ENCODE data around the gene DCAF7. TPM values are rescaled to one million over a fixed set of nuclear protein-coding genes. Genes with fewer than 3 reads are reported as not detected.
A peak's percentile ranks its signal among the peaks of the same experiment; 100 is the strongest.

The DCAF7 gene
- total RNA-seq (2021; ENCODE audit: unreplicated experiment) (144 TPM), Bru-seq, nascent RNA (percentile 87 among the genes with signal in this experiment), BruChase-seq, experiment 1, labeled RNA remaining after a 6-hour chase (percentile 96 among the genes with signal in this experiment), BruChase-seq, experiment 2, labeled RNA remaining after a 2-hour chase (percentile 95 among the genes with signal in this experiment)
- 137 and 147 TPM in 2 replicates for polyA plus RNA-seq (2012)
- long read RNA-seq, full-length matches to known transcripts: 93 of 291 reads
- long read RNA-seq, partial matches to known transcripts: 14 of 291 reads
- long read RNA-seq, other reads (novel, unspliced or antisense): 184 of 291 reads

- H3K4me3 ChIP-seq (replicated peaks in 1 of 2; ENCODE audit: low read depth in 1 of 2, low read length in 2 of 2): peak within 1 kb of the TSS; percentile 71 to 76
- peaks cover 0 to 7% of the 10 kb centered on the region in 2 experiments; a peak in 1 of 4 replicates for H3K36me3 ChIP-seq (ENCODE audit: control insufficient read depth in 1 of 2, insufficient read depth in 2 of 2, low read length in 2 of 2)
- ATAC-seq (peak; percentile 94), DNase-seq (ENCODE audit: low read depth, low spot score) (peak; percentile 100)
- no peaks in the 10 kb centered on the region for H3K9me3 ChIP-seq (ENCODE audit: control insufficient read depth in 1 of 2, insufficient read depth in 1 of 2, low read depth in 1 of 2, low read length in 2 of 2)
- RAD21 ChIA-PET (ENCODE audit: low non-redundant PET in 1 of 2, low total read pairs in 2 of 2, uncharacterized antibody in 2 of 2, unreplicated experiment in 2 of 2): no interaction called here
- CTCF ChIA-PET: interaction anchor here (0.9 to 1.5 kb wide), 4 partner anchors 62 to 124 kb away, joined by 3 to 5 read pairs (median 4); no protein-coding TSS in a partner anchor
- POLR2A ChIA-PET: interaction anchor here (1.3 kb wide), 1 partner anchor 22 kb away, joined by 4 read pairs; no protein-coding TSS in a partner anchor
- peak within 1 kb of the TSS; percentile 60 for H2AFZ ChIP-seq (ENCODE audit: low read depth, low read length, poor library complexity, severe bottlenecking)
- H3K27ac ChIP-seq (ENCODE audit: low read depth, low read length): peak within 1 kb of the TSS; percentile 89
- BruUV-seq (replicated peaks): no TSS peak
- H3K4me1 ChIP-seq (ENCODE audit: control insufficient read depth in 1 of 2, insufficient read depth in 2 of 2, low read length in 2 of 2): peaks cover 12 to 20% of the 10 kb centered on the region in 2 experiments
- H3K4me2 ChIP-seq (ENCODE audit: low read length): peak within 1 kb of the TSS; percentile 90
- no peaks in the 10 kb centered on the region for H3K27me3 ChIP-seq (ENCODE audit: insufficient read depth, low read length)
- peak within 1 kb of the TSS; percentile 83 for H3K9ac ChIP-seq (ENCODE audit: low read length)
- no peaks in the 10 kb centered on the region for H3K9me2 ChIP-seq (ENCODE audit: insufficient read depth)
- 0 out of 2 replicates have a peak, but pooled peaks cover 13% of the 10 kb centered on the region for H4K20me1 ChIP-seq (ENCODE audit: insufficient read depth)
- intact Hi-C loops (cut with micrococcal nuclease): loop anchor here (5.0 kb wide), 1 partner anchor 52 kb away; the partner anchor contains the start of gene TACO1
- peaks cover 53% of the 10 kb centered on the region for H3K79me2 ChIP-seq (ENCODE audit: insufficient read depth, low read length)
- TF ChIP-seq SIN3A (IDR thresholded peaks at IDR 0.05; ENCODE audit: low read depth) (peak; percentile 68; the same call in 1 of the 2 replicates), CTCF (IDR thresholded peaks at IDR 0.05 in 2 of 3, conservative IDR thresholded peaks at IDR 0.05 in 1 of 3; ENCODE audit: borderline replicate concordance in 1 of 3, insufficient read depth in 1 of 3, low read depth in 2 of 3, low read length in 2 of 3) (no peak), CEBPB (IDR thresholded peaks at IDR 0.05; ENCODE audit: low read depth) (no peak), POLR2AphosphoS5 (IDR thresholded peaks at IDR 0.05; ENCODE audit: low read depth, low read length) (peak; percentile 93), RAD21 (IDR thresholded peaks at IDR 0.05; ENCODE audit: low read depth) (no peak), ELF1 (IDR thresholded peaks at IDR 0.05; ENCODE audit: borderline replicate concordance, low read depth) (no peak; the same call in 1 of the 2 replicates), FOSL1 (IDR thresholded peaks at IDR 0.05; ENCODE audit: low read depth) (no peak), EZH2phosphoT487 (IDR thresholded peaks at IDR 0.05; ENCODE audit: borderline replicate concordance) (no peak), JUND (IDR thresholded peaks at IDR 0.05) (no peak), YY1 (IDR thresholded peaks at IDR 0.05; ENCODE audit: extremely low read depth, insufficient replicate concordance, low read depth, low read length) (peak; percentile 23), REST (IDR thresholded peaks at IDR 0.05; ENCODE audit: low read depth) (no peak), SRF (IDR thresholded peaks at IDR 0.05; ENCODE audit: low read depth) (no peak), EGR1 (IDR thresholded peaks at IDR 0.05; ENCODE audit: low read depth) (peak; percentile 99), EZH2 (IDR thresholded peaks at IDR 0.05) (no peak), ATF3 (IDR thresholded peaks at IDR 0.05) (no peak), POLR2A (IDR thresholded peaks at IDR 0.05; ENCODE audit: borderline replicate concordance, extremely low read depth, insufficient read depth, insufficient read length) (peak; percentile 92), ZFX (IDR thresholded peaks at IDR 0.05) (peak; percentile 98)
Measured at GRCh38 chr17:63549946-63550816, at the start of gene DCAF7. DCAF7 (plus strand) TSS chr17:63550477; CDS start chr17:63550678, 201 bp downstream.
